SK-N-SH treated with all-trans-retinoic acid at 6 μM for 48 hours (cell line): ENCODE measurements around the gene COL16A1.

Experiments
- ATAC-seq: fragments of 200-7000 bp; cut with Tn5 transposase; 3 replicates; pipeline ENCODE4 v1.9.1; 2020; ENCODE audit warnings: mild to moderate bottlenecking, moderate library complexity
- ARNTL ChIP-seq: fragments of 450-650 bp; formaldehyde crosslinking; IDR thresholded peaks from 2 replicates; pipeline ENCODE4 v1.5.0; 2020; ENCODE audit warnings: low read depth, mild to moderate bottlenecking, moderate library complexity, borderline replicate concordance
- BACH2 ChIP-seq: fragments of 250-450 bp; sonication (Bioruptor Pico); IDR thresholded peaks from 2 replicates; pipeline ENCODE4 v1.9.0; 2021; ENCODE audit warnings: mild to moderate bottlenecking, borderline replicate concordance
- CSDC2 ChIP-seq: fragments of 250-450 bp; sonication (Bioruptor Pico); IDR thresholded peaks from 2 replicates; pipeline ENCODE4 v1.5.0; 2020; ENCODE audit warnings: mild to moderate bottlenecking, moderate library complexity
- ESRRG ChIP-seq: fragments of 250-450 bp; sonication (Bioruptor Pico); IDR thresholded peaks from 2 replicates; pipeline ENCODE4 v1.6.1; 2021; ENCODE audit warnings: mild to moderate bottlenecking
- GLIS3 ChIP-seq: fragments of 250-450 bp; sonication (Bioruptor Pico); IDR thresholded peaks from 2 replicates; pipeline ENCODE4 v1.5.0; 2020; ENCODE audit warnings: mild to moderate bottlenecking, moderate library complexity
- ISL1 ChIP-seq: fragments of 250-450 bp; sonication (Bioruptor Pico); IDR thresholded peaks from 2 replicates; pipeline ENCODE4 v2.1.2; 2022; ENCODE audit warnings: mild to moderate bottlenecking, moderate library complexity
- OSR1 ChIP-seq: fragments of 250-450 bp; sonication (Bioruptor Pico); IDR thresholded peaks from 2 replicates; pipeline ENCODE4 v1.8.0; 2022; ENCODE audit warnings: moderate library complexity, mild to moderate bottlenecking, inconsistent platforms
- PATZ1 ChIP-seq: fragments of 250-450 bp; sonication (Bioruptor Pico); IDR thresholded peaks from 2 replicates; pipeline ENCODE4 v1.8.0; 2020; ENCODE audit warnings: mild to moderate bottlenecking, moderate library complexity, borderline replicate concordance
- PPARA ChIP-seq: fragments of 250-450 bp; sonication (Bioruptor Pico); IDR thresholded peaks from 2 replicates; pipeline ENCODE4 v1.5.0; 2020; ENCODE audit warnings: mild to moderate bottlenecking, borderline replicate concordance
- RARB ChIP-seq: fragments of 250-450 bp; sonication (Bioruptor Pico); IDR thresholded peaks from 2 replicates; pipeline ENCODE4 v1.8.0; 2021; ENCODE audit warnings: mild to moderate bottlenecking, moderate library complexity
- SNAI2 ChIP-seq: fragments of 250-450 bp; sonication (Bioruptor Pico); IDR thresholded peaks from 2 replicates; pipeline ENCODE4 v1.5.0; 2020; ENCODE audit warnings: mild to moderate bottlenecking, moderate library complexity
- TCF4 ChIP-seq: fragments of 250-450 bp; sonication (Bioruptor Pico); IDR thresholded peaks from 2 replicates; pipeline ENCODE4 v1.8.0; 2021; ENCODE audit warnings: mild to moderate bottlenecking, moderate library complexity, borderline replicate concordance
- TOX ChIP-seq: fragments of 250-450 bp; sonication (Bioruptor Pico); IDR thresholded peaks from 2 replicates; pipeline ENCODE4 v1.8.0; 2021; ENCODE audit warnings: mild to moderate bottlenecking, moderate library complexity, borderline replicate concordance
- ZC3H10 ChIP-seq: fragments of 250-450 bp; sonication (Bioruptor Pico); IDR thresholded peaks from 2 replicates; pipeline ENCODE4 v1.5.1; 2021; ENCODE audit warnings: mild to moderate bottlenecking, moderate library complexity
- ZFP3 ChIP-seq: fragments of 250-450 bp; sonication (Bioruptor Pico); IDR thresholded peaks from 2 replicates; pipeline ENCODE4 v1.5.0; 2020; ENCODE audit warnings: mild to moderate bottlenecking, moderate library complexity
- ZFP30 ChIP-seq: fragments of 450-650 bp; formaldehyde crosslinking; IDR thresholded peaks from 2 replicates; pipeline ENCODE4 v1.5.0; 2022; ENCODE audit warnings: mild to moderate bottlenecking, moderate library complexity
- ZNF565 ChIP-seq: fragments of 450-650 bp; formaldehyde crosslinking; conservative IDR thresholded peaks from 2 replicates; pipeline ENCODE4 v1.5.0; 2020; ENCODE audit warnings: low read depth, mild to moderate bottlenecking, moderate library complexity
- ZNF70 ChIP-seq: fragments of 450-650 bp; formaldehyde crosslinking; IDR thresholded peaks from 2 replicates; pipeline ENCODE4 v1.5.0; 2020; ENCODE audit warnings: mild to moderate bottlenecking, moderate library complexity
- TF ChIP-seq, protein P1 (sequence below): fragments of 250-450 bp; sonication (Bioruptor Pico); IDR thresholded peaks from 2 replicates; pipeline ENCODE4 v1.5.1; 2020; ENCODE audit warnings: low read depth, mild to moderate bottlenecking, moderate library complexity
- TF ChIP-seq, protein P2 (sequence below): fragments of 250-450 bp; sonication (Bioruptor Pico); IDR thresholded peaks from 2 replicates; pipeline ENCODE4 v1.8.0; 2021; ENCODE audit warnings: low read depth, mild to moderate bottlenecking, moderate library complexity, borderline replicate concordance
- TF ChIP-seq, protein P3 (sequence below): fragments of 250-450 bp; sonication (Bioruptor Pico); IDR thresholded peaks from 2 replicates; pipeline ENCODE4 v1.5.1; 2021; ENCODE audit warnings: mild to moderate bottlenecking, moderate library complexity

Gene COL16A1

DNA sequence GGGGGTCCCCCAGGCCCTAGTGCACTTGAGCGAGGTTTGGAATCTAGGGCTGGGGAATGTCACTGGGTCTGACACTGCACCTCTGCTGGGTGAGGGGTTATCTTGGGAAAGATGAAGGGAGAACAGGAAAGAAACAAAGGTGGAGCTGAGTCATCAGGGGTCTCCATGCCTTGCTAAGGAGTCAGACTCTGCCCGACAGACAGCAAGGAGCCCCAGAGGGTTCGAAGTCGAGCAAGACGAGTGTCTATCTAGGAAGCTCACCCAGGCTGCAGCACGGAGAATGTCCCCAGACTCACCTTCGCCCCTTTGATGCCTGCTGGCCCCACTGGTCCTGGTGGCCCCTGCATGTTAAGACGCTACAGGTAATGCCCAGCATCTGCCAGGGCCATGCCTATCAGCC, 18.0 kb downstream of the COL16A1 start:
- TF ChIP-seq ESRRG, result no peak
- ATAC-seq, result no peak

DNA sequence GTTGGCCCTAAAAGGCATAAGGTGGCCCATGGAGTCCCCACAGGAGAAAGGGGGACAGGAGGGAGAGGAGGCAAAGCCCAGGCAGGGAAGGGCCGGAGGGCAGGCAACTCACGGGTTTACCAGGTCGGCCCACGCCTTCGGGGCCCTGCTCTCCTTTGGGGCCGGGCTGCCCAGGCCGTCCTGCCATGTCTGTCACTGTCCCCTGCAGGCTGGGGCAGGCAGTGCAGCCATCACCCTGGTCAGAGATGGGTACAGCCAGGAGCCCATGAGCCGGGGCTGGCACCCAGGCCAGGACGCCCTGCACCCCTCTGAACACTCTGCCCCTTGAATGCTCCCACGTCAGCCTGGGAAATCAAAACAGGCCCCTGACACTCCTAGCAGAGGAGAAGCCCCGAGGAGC, 19.8 kb downstream of the COL16A1 start:
- no peak for TF ChIP-seq CSDC2
- TF ChIP-seq TCF4 (CRISPR knock-in tag), result no peak
- TF ChIP-seq RARB (CRISPR knock-in tag), result no peak
- TF ChIP-seq PPARA (CRISPR knock-in tag), result no peak
- TF ChIP-seq BACH2 (CRISPR knock-in tag), result no peak
- TF ChIP-seq, protein P1, sequence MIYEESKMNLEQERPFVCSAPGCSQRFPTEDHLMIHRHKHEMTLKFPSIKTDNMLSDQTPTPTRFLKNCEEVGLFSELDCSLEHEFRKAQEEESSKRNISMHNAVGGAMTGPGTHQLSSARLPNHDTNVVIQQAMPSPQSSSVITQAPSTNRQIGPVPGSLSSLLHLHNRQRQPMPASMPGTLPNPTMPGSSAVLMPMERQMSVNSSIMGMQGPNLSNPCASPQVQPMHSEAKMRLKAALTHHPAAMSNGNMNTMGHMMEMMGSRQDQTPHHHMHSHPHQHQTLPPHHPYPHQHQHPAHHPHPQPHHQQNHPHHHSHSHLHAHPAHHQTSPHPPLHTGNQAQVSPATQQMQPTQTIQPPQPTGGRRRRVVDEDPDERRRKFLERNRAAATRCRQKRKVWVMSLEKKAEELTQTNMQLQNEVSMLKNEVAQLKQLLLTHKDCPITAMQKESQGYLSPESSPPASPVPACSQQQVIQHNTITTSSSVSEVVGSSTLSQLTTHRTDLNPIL (CRISPR knock-in tag), result no peak
- TF ChIP-seq, protein P2, sequence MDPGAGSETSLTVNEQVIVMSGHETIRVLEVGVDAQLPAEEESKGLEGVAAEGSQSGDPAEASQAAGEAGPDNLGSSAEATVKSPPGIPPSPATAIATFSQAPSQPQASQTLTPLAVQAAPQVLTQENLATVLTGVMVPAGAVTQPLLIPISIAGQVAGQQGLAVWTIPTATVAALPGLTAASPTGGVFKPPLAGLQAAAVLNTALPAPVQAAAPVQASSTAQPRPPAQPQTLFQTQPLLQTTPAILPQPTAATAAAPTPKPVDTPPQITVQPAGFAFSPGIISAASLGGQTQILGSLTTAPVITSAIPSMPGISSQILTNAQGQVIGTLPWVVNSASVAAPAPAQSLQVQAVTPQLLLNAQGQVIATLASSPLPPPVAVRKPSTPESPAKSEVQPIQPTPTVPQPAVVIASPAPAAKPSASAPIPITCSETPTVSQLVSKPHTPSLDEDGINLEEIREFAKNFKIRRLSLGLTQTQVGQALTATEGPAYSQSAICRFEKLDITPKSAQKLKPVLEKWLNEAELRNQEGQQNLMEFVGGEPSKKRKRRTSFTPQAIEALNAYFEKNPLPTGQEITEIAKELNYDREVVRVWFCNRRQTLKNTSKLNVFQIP (CRISPR knock-in tag), result no peak
- no peak for TF ChIP-seq ZFP30 (CRISPR knock-in tag)
- no peak for TF ChIP-seq ESRRG
- no peak for TF ChIP-seq ZNF565 (CRISPR knock-in tag)
- TF ChIP-seq ISL1 (CRISPR knock-in tag), result no peak
- TF ChIP-seq, protein P3, sequence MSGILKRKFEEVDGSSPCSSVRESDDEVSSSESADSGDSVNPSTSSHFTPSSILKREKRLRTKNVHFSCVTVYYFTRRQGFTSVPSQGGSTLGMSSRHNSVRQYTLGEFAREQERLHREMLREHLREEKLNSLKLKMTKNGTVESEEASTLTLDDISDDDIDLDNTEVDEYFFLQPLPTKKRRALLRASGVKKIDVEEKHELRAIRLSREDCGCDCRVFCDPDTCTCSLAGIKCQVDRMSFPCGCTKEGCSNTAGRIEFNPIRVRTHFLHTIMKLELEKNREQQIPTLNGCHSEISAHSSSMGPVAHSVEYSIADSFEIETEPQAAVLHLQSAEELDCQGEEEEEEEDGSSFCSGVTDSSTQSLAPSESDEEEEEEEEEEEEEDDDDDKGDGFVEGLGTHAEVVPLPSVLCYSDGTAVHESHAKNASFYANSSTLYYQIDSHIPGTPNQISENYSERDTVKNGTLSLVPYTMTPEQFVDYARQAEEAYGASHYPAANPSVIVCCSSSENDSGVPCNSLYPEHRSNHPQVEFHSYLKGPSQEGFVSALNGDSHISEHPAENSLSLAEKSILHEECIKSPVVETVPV, result no peak
- TF ChIP-seq OSR1 (CRISPR knock-in tag), result no peak
- no peak for TF ChIP-seq PATZ1 (CRISPR knock-in tag)
- TF ChIP-seq GLIS3 (CRISPR knock-in tag), result no peak
- ATAC-seq, result peak; percentile 77

GRCh38 chr1:31681415-31681814, 22.4 kb downstream of the COL16A1 start:
- ATAC-seq, result no peak
- no peak for TF ChIP-seq GLIS3 (CRISPR knock-in tag)
- TF ChIP-seq ZFP30 (CRISPR knock-in tag), result no peak
- TF ChIP-seq BACH2 (CRISPR knock-in tag), result no peak
- TF ChIP-seq ARNTL, result no peak
- TF ChIP-seq PATZ1 (CRISPR knock-in tag), result no peak
- TF ChIP-seq, protein P1 (CRISPR knock-in tag), result no peak
- no peak for TF ChIP-seq ZC3H10 (CRISPR knock-in tag)
- no peak for TF ChIP-seq ZNF70 (CRISPR knock-in tag)
- no peak for TF ChIP-seq ZFP3
- no peak for TF ChIP-seq ZNF565 (CRISPR knock-in tag)

DNA sequence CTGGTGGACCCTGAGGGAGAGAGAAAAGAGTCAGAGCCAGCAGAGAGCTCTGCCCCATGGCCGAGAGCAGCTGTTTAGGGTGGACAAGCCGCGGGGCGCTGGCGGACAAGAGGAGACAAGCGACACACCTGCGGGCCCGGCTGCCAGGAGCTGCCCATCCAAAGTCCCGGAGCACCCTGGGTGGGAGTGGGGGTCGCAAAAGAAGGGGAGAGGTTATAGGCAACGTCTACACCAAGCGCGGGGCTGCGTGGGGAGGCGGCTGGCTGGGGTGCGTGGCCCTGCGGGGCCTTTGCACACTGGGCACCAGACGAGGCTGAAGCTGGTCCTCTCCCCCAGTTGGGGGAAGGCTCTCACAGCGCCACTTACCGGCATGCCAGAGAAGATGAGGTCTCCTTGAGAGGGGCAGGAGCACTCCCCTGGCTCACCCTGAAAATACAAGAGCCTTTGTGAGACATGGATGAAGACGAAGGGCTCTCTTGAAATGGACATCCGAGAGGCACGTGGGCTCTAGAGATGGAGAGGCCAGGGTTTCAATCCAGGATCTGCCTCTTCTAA, 24.1 kb downstream of the COL16A1 start:
- no peak for ATAC-seq
- no peak for TF ChIP-seq ZNF565 (CRISPR knock-in tag)
- TF ChIP-seq PATZ1 (CRISPR knock-in tag), result no peak
- no peak for TF ChIP-seq ZNF70 (CRISPR knock-in tag)
- no peak for TF ChIP-seq ISL1 (CRISPR knock-in tag)
- no peak for TF ChIP-seq TOX (CRISPR knock-in tag)
- TF ChIP-seq RARB (CRISPR knock-in tag), result no peak
- no peak for TF ChIP-seq ESRRG
- no peak for TF ChIP-seq PPARA (CRISPR knock-in tag)
- TF ChIP-seq SNAI2 (CRISPR knock-in tag), result no peak
- TF ChIP-seq, protein P3, result no peak
- TF ChIP-seq ZC3H10 (CRISPR knock-in tag), result no peak
